Endothelial cell of umbilical vein (primary cell): ENCODE measurements around the gene RALGPS1. TPM values are rescaled to one million over a fixed set of nuclear protein-coding genes. Genes with fewer than 3 reads are reported as not detected.

Experiments
- BruUV-seq: library from RNA; stranded (reverse); fragments of 400-500 nt; replicated peaks from 2 replicates; lab custom pipeline; 2021; lab: Mats Ljungman, UMichigan
- CTCF ChIA-PET: fragments of 300-600, 350-600 bp; sonication (Branson Sonifier 250); formaldehyde crosslinking; loops from one replicate; lab custom pipeline; 2021; ENCODE audit warnings: antibody characterized with exemption, inconsistent platforms; lab: Charles Lee
- POLR2A ChIA-PET: fragments of 300-600, 350-600 bp; sonication (Branson Sonifier 250); formaldehyde crosslinking; loops from one replicate; lab custom pipeline; 2021; ENCODE audit warnings: antibody characterized with exemption, inconsistent platforms; lab: Charles Lee
- DNase-seq: peaks from one replicate; pipeline ENCODE4 v3.0.0-alpha.2; 2011; ENCODE audit warnings: low read depth, low spot score
- FAIRE-seq: peaks from 2 replicates; lab custom pipeline; 2011; peaks lifted over from hg19 to GRCh38; lab: Jason Lieb, UNC
- H2AFZ ChIP-seq: 2 replicates; pipeline ENCODE4 v1.6.0; 2012; ENCODE audit warnings: low read depth, low read length, control low read depth, inconsistent platforms
- H3K27ac ChIP-seq: 2 replicates; pipeline ENCODE4 v1.5.1; 2011; ENCODE audit warnings: low read depth, mild to moderate bottlenecking, control low read depth, low read length, moderate library complexity; ENCODE audit not compliant: insufficient read depth
- H3K27me3 ChIP-seq, 2 experiments: 2 replicates each; pipeline versions ENCODE4 v1.6.0 to v1.6.1; 2011; ENCODE audit warnings: low read length in 2 of 2, mixed read lengths in 1 of 2; ENCODE audit not compliant: control insufficient read depth in 2 of 2, insufficient read depth in 2 of 2
- H3K36me3 ChIP-seq, 2 experiments: 2 replicates in 1 of 2; 3 replicates in 1 of 2; pipeline ENCODE4 v1.5.1; 2011; ENCODE audit warnings: low read length in 2 of 2, mild to moderate bottlenecking in 1 of 2, moderate library complexity in 1 of 2; ENCODE audit not compliant: control insufficient read depth in 2 of 2, insufficient read depth in 2 of 2; ENCODE audit errors: extremely low read depth in 1 of 2
- H3K4me1 ChIP-seq: 3 replicates; pipeline ENCODE4 v1.5.1; 2011; ENCODE audit warnings: mild to moderate bottlenecking, low read length; ENCODE audit not compliant: control insufficient read depth, insufficient read depth; ENCODE audit errors: extremely low read depth
- H3K4me2 ChIP-seq: 2 replicates; pipeline ENCODE4 v1.6.1; 2011; ENCODE audit warnings: low read length, control low read depth, mixed read lengths; ENCODE audit not compliant: insufficient read depth
- H3K4me3 ChIP-seq, 3 experiments: fragments of 200-600 bp in 1 of 3; sonication (generic), shearing (Covaris generic) in 1 of 3; replicated peaks in 1 of 3; 2 replicates each; pipeline ENCODE4 v1.5.1; 2011 to 2016; ENCODE audit warnings: control low read depth in 3 of 3, low read length in 3 of 3, mild to moderate bottlenecking in 2 of 3, inconsistent platforms in 1 of 3, low read depth in 1 of 3, moderate library complexity in 1 of 3; ENCODE audit not compliant: insufficient read depth in 1 of 3
- H3K79me2 ChIP-seq: 2 replicates; pipeline ENCODE4 v1.6.0; 2012; ENCODE audit warnings: low read length, inconsistent platforms; ENCODE audit not compliant: control insufficient read depth, insufficient read depth
- H3K9ac ChIP-seq: replicated peaks from 2 replicates; pipeline ENCODE3; 2011; ENCODE audit warnings: low read length, control low read depth; ENCODE audit not compliant: insufficient read depth; ENCODE audit errors: extremely low read depth
- H3K9me1 ChIP-seq: replicated peaks from 3 replicates; pipeline ENCODE4 v1.6.0; 2011; ENCODE audit warnings: mild to moderate bottlenecking, low read length; ENCODE audit not compliant: control insufficient read depth, insufficient read depth; ENCODE audit errors: extremely low read depth
- H3K9me3 ChIP-seq: replicated peaks from 2 replicates; pipeline ENCODE4 v1.5.1; 2012; ENCODE audit warnings: low read length, inconsistent platforms; ENCODE audit not compliant: control insufficient read depth, insufficient read depth
- H4K20me1 ChIP-seq: replicated peaks from 2 replicates; pipeline ENCODE3; 2011; ENCODE audit warnings: mild to moderate bottlenecking, low read length; ENCODE audit not compliant: control insufficient read depth, insufficient read depth; ENCODE audit errors: extremely low read depth
- CTCF ChIP-seq, 2 donors: IDR thresholded peaks; 1 replicate in 1 of 2; 2 replicates in 1 of 2; pipeline ENCODE4 v1.5.1; 2011; ENCODE audit warnings: low read length in 2 of 2, mild to moderate bottlenecking in 2 of 2, moderate library complexity in 2 of 2, control low read depth in 1 of 2, inconsistent platforms in 1 of 2, low read depth in 1 of 2; ENCODE audit not compliant: insufficient read depth in 1 of 2; ENCODE audit errors: extremely low read depth in 1 of 2
- EZH2 ChIP-seq: IDR thresholded peaks from 2 replicates; pipeline ENCODE4 v1.6.1; 2012; ENCODE audit warnings: borderline replicate concordance, low read depth, mild to moderate bottlenecking, moderate library complexity, low read length, inconsistent platforms; ENCODE audit not compliant: severe bottlenecking
- FOS ChIP-seq: IDR thresholded peaks from 2 replicates; pipeline ENCODE4 v1.6.1; 2011; ENCODE audit warnings: mild to moderate bottlenecking, low read length, moderate library complexity, borderline replicate concordance; ENCODE audit not compliant: insufficient read depth
- GATA2 ChIP-seq: IDR thresholded peaks from 2 replicates; pipeline ENCODE4 v1.7.0; 2011; ENCODE audit warnings: low read depth, mild to moderate bottlenecking, moderate library complexity, mixed read lengths, low read length; ENCODE audit not compliant: insufficient read length, insufficient read depth
- MAX ChIP-seq: IDR thresholded peaks from 2 replicates; pipeline ENCODE4 v1.6.1; 2011; ENCODE audit not compliant: insufficient read depth, insufficient read length
- MYC ChIP-seq: IDR thresholded peaks from one replicate; pipeline ENCODE4 v1.6.1; 2011; ENCODE audit warnings: mild to moderate bottlenecking, low read depth, low read length
- POLR2A ChIP-seq: IDR thresholded peaks from 2 replicates; pipeline ENCODE4 v1.6.1; 2012; ENCODE audit warnings: low read depth, mild to moderate bottlenecking, control low read depth, low read length
- dilution Hi-C: fragments of 300-500 bp; cut with MboI; formaldehyde crosslinking; loops from one replicate; pipeline ENCODE4 v1.15.0; 2019; ENCODE audit warnings: low sequenced_read_pairs; ENCODE audit not compliant: extremely low pct_ligation_motif_present
- intact Hi-C: fragments of 100-400 bp; cut with micrococcal nuclease; formaldehyde crosslinking; loops from one replicate; pipeline ENCODE4 v1.10.0; 2022
- polyA plus RNA-seq, 4 experiments: library from polyadenylated mRNA; depleted of rRNA in 3 of 4; stranded (reverse) in 3 of 4; unstranded in 1 of 4; fragments of >200 nt; gene quantifications; 2 replicates each; pipeline versions ENCODE4 v1.2.1 to v1.2.3, GENCODE V29; 2011 to 2012; ENCODE audit warnings: missing spikeins in 1 of 4
- total RNA-seq: library from RNA; stranded (reverse); gene quantifications from 2 replicates; pipeline ENCODE4 v1.2.3, GENCODE V29; 2021

The RALGPS1 gene
- total and polyA plus RNA-seq, 2 donors (not counting 3 experiments of a cell fraction or from before 2014, with no cell fraction given), result 3.8 to 5.5 TPM

GRCh38 chr9:127218818-127219217, 304.2 kb downstream of the RALGPS1 start:
- no peak overlapping the region for H2AFZ ChIP-seq
- no peaks in the 10 kb centered on the region for H3K9me3 ChIP-seq
- no peak overlapping the region for H3K4me3 ChIP-seq
- no peaks in the 10 kb centered on the region for H3K36me3 ChIP-seq
- FAIRE-seq (no peak), DNase-seq (no peak)
- no peaks in the 10 kb centered on the region for H3K9me1 ChIP-seq
- ChIA-PET POLR2A (no interaction called here), CTCF (no interaction called here)
- no peak overlapping the region for H3K27ac ChIP-seq
- no peaks in the 10 kb centered on the region for H4K20me1 ChIP-seq
- intact Hi-C loops (loop anchor here (1.0 kb wide), 1 partner anchor 205 kb away; the partner anchor contains the start of gene ZNF79), dilution Hi-C loops (no loop called here)
- no peak for TF ChIP-seq EZH2
- no peak for TF ChIP-seq POLR2A
- TF ChIP-seq FOS, result no peak
- no peak for TF ChIP-seq CTCF (IDR thresholded peaks at IDR 0.05; ENCODE audit: extremely low read depth in 1 of 2, insufficient read depth in 1 of 2, low read depth in 1 of 2, low read length in 2 of 2)
- TF ChIP-seq MAX, result no peak
- no peak for TF ChIP-seq MYC
- no peak for TF ChIP-seq GATA2
- H3K4me2 ChIP-seq, result no peak overlapping the region
- H3K4me1 ChIP-seq, result no peaks in the 10 kb centered on the region
- H3K27me3 ChIP-seq, result peaks cover 14 to 25% of the 10 kb centered on the region in 2 experiments
- no peaks in the 10 kb centered on the region for H3K79me2 ChIP-seq
- no TSS peak for BruUV-seq
- H3K9ac ChIP-seq, result no peak overlapping the region
